NOMO-1 (cell line): ENCODE measurements around the gene COL13A1.
A peak's percentile ranks its signal among the peaks of the same experiment; 100 is the strongest.

ENCODE experiments used
- DNase-seq, 2 experiments: peaks; one replicate each; lab custom pipeline; 2025; ENCODE audit not compliant: unreplicated experiment in 2 of 2; lab: John Stamatoyannopoulos, UW

The COL13A1 gene

DNA sequence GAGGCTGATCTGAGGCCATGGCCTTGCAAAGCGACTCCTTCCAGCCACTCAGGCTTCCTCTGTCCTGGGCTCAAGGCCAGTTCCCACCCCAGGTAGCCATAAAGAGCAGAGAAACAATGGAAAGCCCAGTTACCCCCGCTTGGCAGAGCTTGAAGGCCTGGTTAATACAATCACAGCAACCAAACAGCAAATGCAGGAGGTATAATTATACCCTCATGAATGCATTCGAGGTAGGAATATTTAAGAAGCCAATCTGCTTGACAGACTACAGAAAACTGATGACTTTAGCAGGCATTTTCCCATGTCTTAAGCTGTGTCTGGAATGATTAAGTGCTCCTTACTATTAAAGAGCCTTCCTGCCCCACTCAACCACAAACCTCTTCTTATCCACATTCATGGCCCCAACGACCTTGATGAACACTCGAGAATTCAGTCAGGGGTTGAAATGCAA lies 136.9 kb downstream of the COL13A1 start:
- no peak for DNase-seq

DNA sequence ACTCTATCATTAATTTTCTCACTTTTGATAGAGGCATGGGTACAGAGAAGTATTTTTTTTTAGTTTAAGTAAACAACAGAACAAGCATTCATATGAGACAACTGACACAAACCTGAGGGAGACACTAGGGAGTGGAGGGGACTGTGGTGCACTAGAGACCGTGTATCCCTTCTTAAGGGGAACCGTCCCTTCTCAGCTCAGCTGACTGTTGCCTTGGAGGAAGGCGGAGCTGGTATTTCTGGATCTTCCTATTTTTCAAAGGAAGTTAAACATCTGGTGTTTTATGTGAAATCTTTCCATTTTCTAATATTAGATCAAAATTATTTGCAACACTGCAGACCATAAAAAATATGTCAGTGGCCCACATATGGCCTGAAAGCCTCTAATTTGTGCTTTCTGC lies 137.4 kb downstream of the COL13A1 start:
- DNase-seq, result peak in 1 of 2 experiments; percentile 12

DNA sequence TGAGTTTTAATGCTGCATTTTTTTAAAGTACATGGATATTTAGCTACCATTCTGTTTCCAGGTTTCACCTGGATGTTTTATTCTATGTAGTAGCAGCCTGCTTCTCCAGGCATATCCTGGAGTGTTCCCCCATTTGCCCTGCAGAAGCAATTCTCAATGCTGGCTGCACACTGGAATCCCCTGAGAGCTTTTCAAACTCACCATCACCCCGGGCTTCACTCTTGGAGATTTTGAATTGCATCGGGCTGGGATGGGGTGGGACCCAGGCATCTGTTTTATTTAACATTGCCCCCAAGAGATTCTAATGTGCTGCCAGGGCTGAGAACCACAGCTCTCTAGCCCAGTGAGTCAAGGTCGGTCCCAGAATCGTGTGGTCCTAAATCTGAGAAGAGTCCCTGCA lies 137.8 kb downstream of the COL13A1 start:
- DNase-seq, result no peak

GRCh38 chr10:69941730-69942129 lies 140.0 kb downstream of the COL13A1 start:
- DNase-seq, result no peak

DNA sequence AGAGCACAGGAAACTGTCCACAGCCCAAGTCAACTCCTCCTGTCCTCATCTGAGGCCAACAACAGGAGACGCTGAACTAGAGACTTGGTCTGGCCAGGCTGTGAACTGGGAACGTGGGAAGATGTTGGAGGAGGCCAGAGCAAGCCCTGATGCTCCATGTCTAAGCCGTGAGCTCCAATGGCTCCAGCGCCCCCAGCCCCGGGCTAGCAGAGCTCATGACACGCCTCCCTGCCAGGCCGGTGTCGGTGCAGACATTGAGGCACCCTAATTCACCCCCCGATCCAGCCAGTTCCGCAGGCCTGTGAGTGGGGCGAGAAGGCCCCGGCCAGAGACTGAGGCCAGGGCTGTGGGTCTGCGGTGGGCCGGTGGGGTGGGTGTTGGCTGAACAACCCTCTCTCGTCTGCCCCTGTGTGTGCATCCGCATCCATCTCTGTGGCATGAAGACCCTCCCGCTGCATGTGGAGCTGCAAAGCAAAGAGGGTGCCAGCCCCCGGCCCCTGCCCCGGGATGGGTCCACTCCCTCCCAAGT lies 141.7 kb downstream of the COL13A1 start:
- no peak for DNase-seq

- DNase-seq, result no peak
These were observed 143.1 kb downstream of the COL13A1 start for GRCh38 chr10:69944761-69945160.

GRCh38 chr10:69948261-69948660 lies 146.6 kb downstream of the COL13A1 start:
- no peak for DNase-seq

GRCh38 chr10:69949770-69950169 lies 148.1 kb downstream of the COL13A1 start:
- DNase-seq, result no peak

GRCh38 chr10:69951658-69952057 lies 150.0 kb downstream of the COL13A1 start:
- no peak for DNase-seq

DNA sequence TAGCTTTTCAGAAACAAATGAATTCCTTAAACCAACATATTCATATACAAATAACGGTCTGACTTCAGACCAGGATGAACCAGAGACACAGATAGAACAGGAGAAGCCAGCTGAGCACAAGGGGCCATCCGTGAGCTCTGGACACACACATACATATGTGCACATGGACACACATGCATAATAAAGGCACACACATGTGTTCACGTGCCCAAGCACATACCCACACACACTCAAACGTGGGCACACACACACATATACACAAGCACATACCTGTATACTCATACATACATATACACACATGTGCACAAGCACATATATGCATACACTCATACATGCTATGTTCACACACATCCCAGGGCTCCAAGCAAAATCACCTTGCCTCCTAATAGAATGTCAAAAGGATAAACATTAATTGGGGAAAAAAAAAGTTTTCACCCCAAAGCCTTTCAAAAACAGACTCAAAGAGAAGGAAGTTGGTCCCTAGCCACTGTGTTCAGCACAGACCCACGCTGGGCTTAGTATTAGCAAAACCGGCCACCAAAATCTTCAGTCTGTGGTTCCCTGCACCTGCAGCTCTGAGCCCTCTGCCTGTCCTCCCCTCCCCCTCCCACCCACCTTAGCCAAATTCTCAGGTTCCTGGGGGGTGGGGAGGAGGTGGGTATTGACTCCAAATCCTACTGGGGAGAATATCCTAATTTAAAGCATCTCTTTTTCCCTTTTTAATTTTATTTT lies 150.5 kb downstream of the COL13A1 start:
- no peak for DNase-seq

DNA sequence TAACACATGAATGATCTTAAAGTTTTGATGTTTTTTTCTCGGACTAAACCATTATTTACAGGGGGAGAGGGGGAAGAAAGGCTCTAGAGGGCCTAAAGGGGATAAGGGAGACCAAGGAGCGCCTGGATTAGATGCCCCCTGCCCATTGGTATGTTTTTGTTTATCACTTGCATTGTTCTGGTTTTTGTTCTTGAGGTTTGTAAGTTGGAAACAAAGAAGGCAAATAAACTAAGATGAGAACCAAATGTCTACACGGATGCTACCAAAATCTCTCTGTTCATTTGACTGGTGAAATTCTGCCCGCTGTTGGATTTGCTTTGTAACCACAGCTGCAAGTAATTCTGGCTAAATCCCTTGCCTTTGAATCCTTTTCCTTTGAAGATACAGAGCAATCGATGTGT lies 151.1 kb downstream of the COL13A1 start:
- DNase-seq, result no peak

DNA sequence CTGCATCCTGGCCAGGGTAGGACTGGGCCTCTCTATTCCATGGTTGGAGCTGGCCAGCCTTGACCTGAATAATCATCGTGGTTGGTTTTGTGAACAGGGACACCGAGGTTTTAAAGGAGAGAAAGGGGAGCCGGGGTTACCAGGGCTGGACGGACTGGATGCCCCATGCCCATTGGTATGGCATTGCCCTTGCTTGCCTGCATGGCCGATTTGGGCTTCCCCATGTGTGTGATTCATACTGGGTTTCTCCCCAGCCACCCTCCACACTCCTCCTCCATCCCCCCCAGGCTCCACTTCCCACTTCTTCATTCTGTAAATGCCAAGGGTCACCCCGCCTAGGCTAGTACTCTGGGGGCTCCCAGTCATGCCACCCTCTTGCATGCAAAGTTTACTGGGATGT lies 152.1 kb downstream of the COL13A1 start:
- no peak for DNase-seq

- DNase-seq, result no peak
These were observed 153.6 kb downstream of the COL13A1 start for GRCh38 chr10:69955211-69955805.

DNA sequence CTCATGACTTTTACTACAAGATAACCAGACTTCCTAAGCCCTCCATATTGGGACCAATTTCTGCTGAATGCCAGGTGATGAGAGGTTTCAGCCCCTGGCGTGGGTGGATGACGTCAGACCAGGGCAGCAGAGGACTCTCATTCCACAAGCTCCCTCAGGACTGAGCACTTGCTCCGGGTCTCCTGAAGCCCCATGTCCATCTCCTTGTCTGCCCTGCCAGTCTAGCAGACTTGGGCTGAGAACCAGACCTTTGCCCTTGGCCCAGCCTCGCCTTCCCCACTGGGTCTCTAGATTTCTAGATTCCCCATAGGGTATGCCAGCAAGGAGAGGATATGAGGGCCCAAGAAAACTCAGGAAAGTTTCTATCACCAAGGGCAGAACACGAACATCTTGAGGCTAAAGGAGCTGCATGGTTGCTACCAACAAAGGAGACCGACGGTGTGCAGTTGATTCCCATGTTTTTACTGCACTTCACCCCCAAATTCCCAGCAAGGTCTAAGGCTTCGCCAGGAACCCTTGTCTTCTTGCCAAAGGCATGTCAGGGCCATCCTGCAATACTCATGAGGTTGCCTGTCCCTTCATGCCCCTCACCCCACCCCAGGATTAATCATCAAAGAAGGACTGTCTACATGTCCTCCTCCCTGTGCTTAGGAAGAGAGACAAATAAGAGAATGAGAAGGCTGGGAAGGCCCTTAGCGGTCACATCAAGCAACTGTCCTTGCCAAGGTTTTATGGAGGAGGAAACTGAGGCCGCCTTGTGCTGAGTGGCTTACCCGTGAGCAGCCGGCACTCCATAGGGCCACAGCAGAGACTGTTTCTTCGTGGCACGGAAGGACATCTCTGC lies 154.4 kb downstream of the COL13A1 start:
- no peak for DNase-seq

- no peak for DNase-seq
These were observed 155.1 kb downstream of the COL13A1 start for GRCh38 chr10:69956741-69957230.

GRCh38 chr10:69957241-69957885 lies 155.7 kb downstream of the COL13A1 start:
- DNase-seq, result no peak

DNA sequence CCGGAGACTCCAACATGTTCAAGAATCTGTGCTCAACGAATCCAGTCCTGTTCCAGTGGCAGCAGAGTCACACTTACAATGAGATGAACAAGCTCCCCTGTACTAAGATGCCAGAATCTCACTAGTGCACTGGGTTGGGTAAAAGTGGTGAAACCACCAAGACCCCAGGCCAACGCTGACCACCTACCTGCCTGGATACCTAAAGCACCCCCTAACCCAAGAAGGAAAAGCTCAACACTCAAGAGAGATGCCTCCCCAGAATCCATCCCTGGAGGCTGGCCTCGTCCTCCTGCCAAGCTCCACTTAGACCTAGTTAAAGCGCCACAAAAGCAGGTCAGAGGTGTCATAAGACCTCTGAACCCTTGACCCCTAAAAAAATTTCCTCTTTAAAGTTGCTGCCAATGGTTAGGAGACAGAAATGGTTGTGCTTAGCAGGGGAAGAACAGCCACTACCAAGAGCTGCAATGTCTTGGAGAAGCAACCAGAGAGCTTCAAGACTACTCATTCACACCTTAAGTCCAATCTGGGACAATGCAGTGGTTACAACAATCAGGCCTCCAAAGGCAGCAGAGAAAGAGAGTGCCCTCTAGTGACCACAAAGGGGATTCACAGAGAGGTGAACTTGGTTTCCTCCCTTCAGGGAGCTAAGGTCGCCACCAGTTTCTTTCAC lies 156.3 kb downstream of the COL13A1 start:
- peak in 1 of 2 experiments; percentile 63 for DNase-seq

DNA sequence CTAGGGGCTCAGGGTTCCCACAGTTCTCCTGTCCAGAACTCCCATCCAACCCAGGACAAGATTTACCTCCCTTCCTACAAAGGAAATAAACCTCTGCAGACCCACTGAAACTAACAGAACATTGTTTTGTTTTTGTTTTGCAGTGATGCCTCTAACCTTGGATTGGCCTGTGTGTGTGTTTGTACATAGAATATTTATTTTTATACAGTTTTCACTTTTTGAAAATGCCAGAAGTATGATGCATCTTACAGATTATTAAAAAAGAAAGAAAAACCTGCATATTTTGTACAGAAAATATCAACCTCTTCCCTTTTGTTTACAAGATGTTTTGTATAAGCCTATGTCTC lies 156.8 kb downstream of the COL13A1 start:
- DNase-seq, result no peak

DNA sequence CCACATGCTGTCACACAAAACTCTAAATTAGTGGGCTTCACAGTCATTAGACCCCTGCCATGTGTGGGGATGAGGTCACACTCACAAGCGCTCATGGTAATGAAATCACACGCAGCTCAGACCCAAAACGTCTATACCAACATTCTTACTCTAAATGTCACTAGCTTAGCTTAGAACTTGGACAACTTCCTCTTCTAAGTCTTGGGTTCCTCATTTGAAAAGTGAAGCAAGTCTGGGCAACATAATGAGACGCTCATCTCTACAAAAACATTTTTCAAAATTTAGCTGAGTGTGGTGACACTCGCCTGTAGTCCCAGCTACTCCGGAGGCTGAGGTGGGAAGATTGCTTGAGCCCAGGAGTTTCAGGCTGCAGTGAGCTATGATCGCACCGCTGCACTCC lies 158.2 kb downstream of the COL13A1 start:
- peak; percentile 81 to 96 for DNase-seq

DNA sequence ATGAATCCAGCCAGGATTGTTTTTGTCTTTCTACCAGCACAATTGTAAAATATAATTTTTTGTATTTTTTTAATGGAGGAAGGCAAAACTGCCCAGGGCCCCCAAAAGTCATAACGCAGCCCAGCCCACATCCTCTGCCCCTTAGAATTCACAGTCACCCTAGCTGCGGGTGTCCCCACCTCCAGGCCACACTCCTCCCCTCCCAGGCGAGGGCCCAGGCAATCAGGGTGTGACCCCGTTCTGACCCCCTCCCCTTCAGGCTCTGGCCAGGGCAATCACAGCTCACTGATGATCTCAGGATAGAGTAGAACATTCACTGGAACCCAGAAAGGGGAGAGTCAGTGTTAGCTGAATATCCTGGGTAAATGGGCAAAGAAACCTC lies 158.9 kb downstream of the COL13A1 start:
- no peak for DNase-seq
